Calu3 (cell line): ENCODE measurements around the gene TNFRSF6B. TPM values are rescaled to one million over a fixed set of nuclear protein-coding genes. Genes with fewer than 3 reads are reported as not detected.
A peak's percentile ranks its signal among the peaks of the same experiment; 100 is the strongest.
"Not testable (repeated sequence)": the region's sequence is repeated elsewhere in the genome, so short reads cannot be mapped to it uniquely, and the experiment has no call there.

Source experiments
- Bru-seq: library from RNA; stranded (reverse); fragments of 400-500 nt; gene quantifications from one replicate; lab custom pipeline; 2021; lab: Mats Ljungman, UMichigan
- BruChase-seq, 2 experiments: library from RNA; stranded (reverse); fragments of 400-500 nt; gene quantifications; one replicate each; lab custom pipeline; 2021; lab: Mats Ljungman, UMichigan
- BruUV-seq: library from RNA; stranded (reverse); fragments of 400-500 nt; replicated peaks from 2 replicates; lab custom pipeline; 2021; lab: Mats Ljungman, UMichigan
- CTCF ChIA-PET: fragments of 300-600 bp; sonication (Branson Sonifier 250); formaldehyde crosslinking; loops from one replicate; lab custom pipeline; 2022; ENCODE audit warnings: antibody characterized with exemption; lab: Charles Lee
- DNase-seq: peaks from one replicate; pipeline ENCODE4 v3.0.0; 2022
- H3K27ac Mint-ChIP-seq: one replicate; pipeline ENCODE4 v1.8.0; 2022; ENCODE audit warnings: mixed read lengths; ENCODE audit not compliant: unreplicated experiment
- H3K27me3 Mint-ChIP-seq: one replicate; pipeline ENCODE4 v1.8.0; 2022; ENCODE audit warnings: mixed read lengths; ENCODE audit not compliant: unreplicated experiment
- H3K36me3 Mint-ChIP-seq: one replicate; pipeline ENCODE4 v1.8.0; 2022; ENCODE audit warnings: mild to moderate bottlenecking, moderate library complexity, mixed read lengths; ENCODE audit not compliant: insufficient read depth, unreplicated experiment
- H3K4me1 Mint-ChIP-seq: one replicate; pipeline ENCODE4 v1.8.0; 2022; ENCODE audit warnings: mild to moderate bottlenecking, low read depth, mixed read lengths; ENCODE audit not compliant: unreplicated experiment
- H3K4me3 Mint-ChIP-seq: one replicate; pipeline ENCODE4 v1.8.0; 2022; ENCODE audit warnings: mild to moderate bottlenecking, low read depth, moderate library complexity, mixed read lengths; ENCODE audit not compliant: unreplicated experiment
- H3K9me3 Mint-ChIP-seq: one replicate; pipeline ENCODE4 v1.8.0; 2022; ENCODE audit warnings: low read depth, mixed read lengths; ENCODE audit not compliant: unreplicated experiment
- intact Hi-C: fragments of 100-400 bp; cut with micrococcal nuclease; formaldehyde crosslinking; loops from one replicate; pipeline ENCODE4 v1.10.0; 2022; ENCODE audit not compliant: unreplicated experiment
- long read RNA-seq: library from polyadenylated mRNA; stranded (forward); transcript quantifications from one replicate; pipeline ENCODE4 v2.0.0, GENCODE V29; 2022
- total RNA-seq: library from RNA; stranded (reverse); gene quantifications from 2 replicates; pipeline ENCODE4 v1.2.3, GENCODE V29; 2022
- TF ChIP-seq, protein P1 (sequence below): fragments of 200-600 bp; IDR thresholded peaks from one replicate; pipeline ENCODE4 v1.8.0; 2022; ENCODE audit warnings: antibody characterized with exemption; ENCODE audit not compliant: unreplicated experiment

Gene TNFRSF6B
- total RNA-seq (not detected in 2 replicates), Bru-seq, nascent RNA (percentile 28 among the genes with signal in this experiment), BruChase-seq, experiment 1, labeled RNA remaining after a 6-hour chase (percentile 22 among the genes with signal in this experiment), BruChase-seq, experiment 2, labeled RNA remaining after a 2-hour chase (percentile 48 among the genes with signal in this experiment)
- long read RNA-seq, partial matches to known transcripts, result 2 of 5 reads
- long read RNA-seq, other reads (novel, unspliced or antisense), result 0 of 5 reads

- Mint-ChIP-seq H3K36me3 (peaks cover 95% of the 10 kb centered on the region), H3K9me3 (no peaks in the 10 kb centered on the region), H3K4me1 (peaks cover 35% of the 10 kb centered on the region), H3K27me3 (no peaks in the 10 kb centered on the region), H3K27ac (peak within 1 kb of the TSS; percentile 63), H3K4me3 (peak within 1 kb of the TSS; percentile 30)
- no TSS peak for BruUV-seq
- CTCF ChIA-PET, result no interaction called here
- TF ChIP-seq, protein P1, sequence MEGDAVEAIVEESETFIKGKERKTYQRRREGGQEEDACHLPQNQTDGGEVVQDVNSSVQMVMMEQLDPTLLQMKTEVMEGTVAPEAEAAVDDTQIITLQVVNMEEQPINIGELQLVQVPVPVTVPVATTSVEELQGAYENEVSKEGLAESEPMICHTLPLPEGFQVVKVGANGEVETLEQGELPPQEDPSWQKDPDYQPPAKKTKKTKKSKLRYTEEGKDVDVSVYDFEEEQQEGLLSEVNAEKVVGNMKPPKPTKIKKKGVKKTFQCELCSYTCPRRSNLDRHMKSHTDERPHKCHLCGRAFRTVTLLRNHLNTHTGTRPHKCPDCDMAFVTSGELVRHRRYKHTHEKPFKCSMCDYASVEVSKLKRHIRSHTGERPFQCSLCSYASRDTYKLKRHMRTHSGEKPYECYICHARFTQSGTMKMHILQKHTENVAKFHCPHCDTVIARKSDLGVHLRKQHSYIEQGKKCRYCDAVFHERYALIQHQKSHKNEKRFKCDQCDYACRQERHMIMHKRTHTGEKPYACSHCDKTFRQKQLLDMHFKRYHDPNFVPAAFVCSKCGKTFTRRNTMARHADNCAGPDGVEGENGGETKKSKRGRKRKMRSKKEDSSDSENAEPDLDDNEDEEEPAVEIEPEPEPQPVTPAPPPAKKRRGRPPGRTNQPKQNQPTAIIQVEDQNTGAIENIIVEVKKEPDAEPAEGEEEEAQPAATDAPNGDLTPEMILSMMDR, result no peak
- no peak for DNase-seq
- intact Hi-C loops, result no loop called here
Observed at GRCh38 chr20:63696628-63697356, at the start of gene TNFRSF6B. TSS of gene TNFRSF6B (plus strand) at chr20:63696652. CDS start at chr20:63696768, 116 bp downstream.

DNA sequence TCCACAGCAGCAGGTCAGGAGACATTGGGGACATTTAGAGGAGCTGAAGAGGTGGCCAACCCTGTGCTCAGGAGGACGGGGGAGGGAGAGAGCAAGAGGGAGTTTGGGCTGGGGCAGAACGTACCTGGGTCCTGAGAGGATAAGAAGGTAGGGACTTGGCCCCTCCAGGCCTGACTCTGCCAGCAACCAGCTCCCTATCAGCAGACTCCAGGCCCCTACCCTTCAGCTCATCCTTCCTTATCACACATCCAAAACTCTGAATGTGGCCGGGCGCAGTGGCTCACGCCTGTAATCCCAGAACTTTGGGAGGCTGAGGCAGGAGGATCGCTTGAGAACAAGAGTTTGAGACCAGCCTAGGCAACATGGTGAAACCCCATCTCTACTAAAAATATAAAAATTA is 48.3 kb upstream of the TNFRSF6B start:
- H3K4me1 Mint-ChIP-seq, result peaks cover 12% of the 10 kb centered on the region
- DNase-seq, result no peak
- TF ChIP-seq, protein P1, result no peak
- H3K27ac Mint-ChIP-seq, result no peak overlapping the region
- H3K4me3 Mint-ChIP-seq, result no peak overlapping the region
- CTCF ChIA-PET, result no interaction called here
- H3K27me3 Mint-ChIP-seq, result peaks cover 51% of the 10 kb centered on the region
- intact Hi-C loops, result no loop called here
- H3K9me3 Mint-ChIP-seq, result no peaks in the 10 kb centered on the region
- peaks cover 9% of the 10 kb centered on the region for H3K36me3 Mint-ChIP-seq
- no TSS peak for BruUV-seq

DNA sequence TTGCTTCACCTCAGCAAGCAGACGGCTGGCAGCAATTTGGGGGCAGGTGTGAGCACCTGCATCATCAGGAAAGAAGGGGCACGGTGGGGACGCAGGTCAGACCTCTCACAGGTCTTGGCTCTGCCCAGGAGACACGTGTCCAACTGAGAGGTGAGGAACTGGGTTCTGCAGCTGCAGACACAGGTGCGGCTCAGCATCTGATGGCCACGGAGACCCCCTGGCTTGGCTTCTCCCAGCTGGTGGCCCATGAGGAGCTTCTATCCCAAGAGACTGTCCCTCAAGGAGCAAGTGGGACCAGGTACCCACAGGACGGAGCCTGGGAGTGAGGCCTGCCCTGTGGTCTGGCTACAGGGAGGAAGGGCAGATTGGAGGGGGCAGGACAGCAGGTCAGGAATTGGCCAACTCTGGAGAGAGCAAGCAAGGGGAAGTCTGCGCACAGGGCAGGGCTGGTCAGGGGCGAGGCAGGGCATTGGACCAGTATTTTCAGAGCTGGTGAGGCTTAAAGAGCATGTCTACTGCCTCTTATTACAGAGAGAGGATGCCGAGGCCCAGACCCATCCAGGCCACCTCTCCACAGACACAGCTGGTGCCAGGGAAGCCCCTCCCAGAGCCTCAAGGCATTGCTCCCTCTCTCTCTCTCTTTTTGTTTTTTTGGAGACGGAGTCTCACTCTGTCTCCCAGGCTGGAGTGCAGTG is 47.4 kb upstream of the TNFRSF6B start:
- CTCF ChIA-PET, result interaction anchor here (0.6 kb wide), 1 partner anchor 239 kb away, joined by 3 read pairs; no protein-coding TSS in a partner anchor
- H3K4me1 Mint-ChIP-seq, result peaks cover 15% of the 10 kb centered on the region
- peaks cover 60% of the 10 kb centered on the region for H3K27me3 Mint-ChIP-seq
- no TSS peak for BruUV-seq
- no peak for DNase-seq
- intact Hi-C loops, result no loop called here
- no peak overlapping the region for H3K4me3 Mint-ChIP-seq
- H3K9me3 Mint-ChIP-seq, result no peaks in the 10 kb centered on the region
- H3K36me3 Mint-ChIP-seq, result peaks cover 5% of the 10 kb centered on the region
- TF ChIP-seq, protein P1, result no peak
- no peak overlapping the region for H3K27ac Mint-ChIP-seq

DNA sequence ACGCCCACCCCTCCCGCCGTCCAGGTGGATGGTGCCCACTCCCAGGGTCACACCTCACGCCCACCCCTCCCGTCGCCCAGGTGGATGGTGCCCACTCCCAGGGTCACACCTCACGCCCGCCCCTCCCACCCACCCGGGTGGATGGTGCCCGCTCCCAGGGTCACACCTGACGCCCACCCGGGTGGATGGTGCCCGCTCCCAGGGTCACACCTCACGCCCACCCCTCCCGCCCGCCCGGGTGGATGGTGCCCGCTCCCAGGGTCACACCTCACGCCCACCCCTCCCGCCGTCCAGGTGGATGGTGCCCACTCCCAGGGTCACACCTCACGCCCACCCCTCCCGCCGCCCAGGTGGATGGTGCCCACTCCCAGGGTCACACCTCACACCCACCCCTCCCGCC is 46.0 kb upstream of the TNFRSF6B start:
- H3K27ac Mint-ChIP-seq, DNase-seq, CTCF ChIA-PET, H3K36me3 Mint-ChIP-seq, BruUV-seq, H3K9me3 Mint-ChIP-seq, H3K4me3 Mint-ChIP-seq, intact Hi-C loops: not testable (repeated sequence)
- H3K27me3 Mint-ChIP-seq, result peaks cover 73% of the 10 kb centered on the region
- peaks cover 16% of the 10 kb centered on the region for H3K4me1 Mint-ChIP-seq
